HG03175 (cell line): ENCODE measurements around the gene CES1.
"Not testable (repeated sequence)": the region's sequence is repeated elsewhere in the genome, so short reads cannot be mapped to it uniquely, and the experiment has no call there.

Experiments used
- ATAC-seq: cut with Tn5 transposase; IDR thresholded peaks from one replicate; pipeline ENCODE4 v1.9.1; 2021; ENCODE audit warnings: mild to moderate bottlenecking, moderate library complexity; ENCODE audit not compliant: unreplicated experiment

The CES1 gene

GRCh38 chr16:55832425-55832772, 497 bp downstream of the CES1 start:
- ATAC-seq = no peak

DNA sequence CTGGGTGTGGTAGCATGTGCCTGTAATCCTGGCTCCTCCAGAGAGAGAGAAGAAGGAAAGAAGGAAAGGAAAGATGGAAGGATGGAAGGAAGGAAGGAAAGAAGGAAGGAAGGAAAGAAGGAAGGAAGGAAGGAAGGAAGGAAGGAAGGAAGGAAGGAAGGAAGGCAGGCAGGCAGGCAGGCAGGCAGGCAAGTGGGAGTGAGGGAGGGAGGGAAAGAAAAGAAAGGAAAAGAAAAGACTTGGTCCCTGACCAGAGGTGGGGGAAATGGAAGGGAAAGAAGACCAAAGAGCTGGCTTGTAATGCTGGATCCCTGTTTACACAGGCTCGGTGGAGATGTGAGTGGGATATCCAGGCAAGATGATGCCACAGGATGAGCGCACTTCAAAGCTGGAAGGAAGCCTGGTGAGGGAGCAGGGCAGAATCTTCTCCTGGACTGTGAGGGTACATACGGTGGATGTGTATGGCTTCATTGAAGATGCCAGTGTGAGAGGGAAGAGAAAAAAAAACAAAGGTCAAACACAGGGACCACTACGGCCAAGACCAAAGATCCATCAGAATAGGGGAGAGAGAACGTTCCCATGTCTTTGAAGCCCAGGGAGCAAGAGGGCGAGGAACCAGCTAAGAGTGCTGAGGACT, 2.1 kb downstream of the CES1 start:
- ATAC-seq = no peak

DNA sequence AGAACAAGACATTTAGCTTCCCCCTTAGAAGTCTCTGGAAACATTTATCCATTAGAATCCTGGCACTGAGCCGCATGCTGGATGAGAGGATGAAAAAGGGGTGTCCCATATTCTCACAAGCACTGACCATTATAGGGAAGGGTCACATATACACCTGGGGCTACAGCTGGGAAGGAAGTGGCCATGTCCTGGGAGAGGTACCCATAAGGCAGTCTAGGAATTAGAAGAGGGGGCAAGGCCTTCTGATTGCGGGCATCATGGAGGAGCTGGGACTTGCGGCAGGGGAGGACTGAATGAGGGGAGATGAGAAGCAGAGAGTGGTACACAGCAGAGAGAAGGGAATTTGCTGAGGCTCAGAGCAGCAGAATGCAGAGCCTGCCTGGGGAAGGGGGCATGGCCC, 3.7 kb downstream of the CES1 start:
- ATAC-seq = not testable (repeated sequence)

- no peak for ATAC-seq
Measured at GRCh38 chr16:55828680-55829079, 4.2 kb downstream of the CES1 start.

DNA sequence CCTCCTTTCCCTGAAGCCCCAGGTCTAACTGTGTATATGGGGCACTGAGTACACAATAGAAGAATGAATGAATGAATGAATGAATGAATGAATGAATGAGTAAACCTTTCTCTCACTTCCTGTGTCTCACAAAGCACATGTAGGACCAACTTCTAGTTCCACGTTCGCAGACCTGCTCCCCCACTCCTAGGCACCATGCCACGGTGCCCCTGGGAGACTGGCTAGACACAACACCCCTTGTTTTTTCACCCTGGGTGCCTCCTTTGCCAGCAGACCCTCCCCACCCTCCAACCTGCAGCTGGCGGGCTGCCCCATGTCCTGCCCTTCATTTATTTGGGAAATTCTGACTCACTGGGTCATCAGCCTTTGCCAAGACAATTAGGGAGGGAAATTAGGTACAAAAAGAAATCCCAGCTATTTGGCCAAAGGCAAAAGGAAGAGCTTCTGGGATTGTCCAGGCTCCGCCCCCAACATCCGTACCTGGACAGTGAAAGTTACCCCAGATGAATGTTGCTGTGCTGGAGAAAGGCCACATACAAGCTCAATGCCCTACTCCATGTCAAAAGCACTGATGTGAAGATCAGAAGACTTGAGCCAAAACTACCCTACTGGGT, 7.7 kb downstream of the CES1 start:
- no peak for ATAC-seq

GRCh38 chr16:55824473-55825000, 8.4 kb downstream of the CES1 start:
- ATAC-seq = no peak

DNA sequence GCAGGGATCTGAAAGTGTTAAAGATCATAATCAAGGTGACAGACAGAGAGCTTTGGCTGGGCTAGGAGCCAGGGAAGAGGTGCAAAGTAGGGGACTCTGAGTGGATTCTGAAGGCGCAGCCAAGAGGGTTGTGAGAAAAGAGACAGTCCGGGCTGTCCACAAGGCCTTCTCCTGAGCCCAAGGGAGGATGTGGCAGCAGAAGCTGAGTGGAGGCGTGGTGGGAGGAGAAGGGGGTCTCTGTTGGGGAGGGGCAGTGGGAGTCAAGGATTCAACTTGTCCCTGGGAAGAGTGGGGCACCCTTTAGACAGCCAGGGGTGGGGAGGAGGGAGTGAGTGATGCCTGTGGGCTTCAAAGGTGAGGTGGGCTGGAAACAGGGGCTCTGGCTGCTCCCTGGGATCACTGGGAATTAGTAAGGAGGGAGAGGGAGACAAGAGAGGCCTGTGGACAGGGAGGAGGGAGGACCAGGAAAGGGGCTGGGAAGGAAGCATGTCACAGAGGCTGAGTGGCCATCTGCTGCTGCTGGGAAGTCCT, 10.6 kb downstream of the CES1 start:
- no peak for ATAC-seq

GRCh38 chr16:55821210-55821609, 11.7 kb downstream of the CES1 start:
- ATAC-seq = no peak

- no peak for ATAC-seq
Measured at GRCh38 chr16:55820615-55821014, 12.3 kb downstream of the CES1 start.

DNA sequence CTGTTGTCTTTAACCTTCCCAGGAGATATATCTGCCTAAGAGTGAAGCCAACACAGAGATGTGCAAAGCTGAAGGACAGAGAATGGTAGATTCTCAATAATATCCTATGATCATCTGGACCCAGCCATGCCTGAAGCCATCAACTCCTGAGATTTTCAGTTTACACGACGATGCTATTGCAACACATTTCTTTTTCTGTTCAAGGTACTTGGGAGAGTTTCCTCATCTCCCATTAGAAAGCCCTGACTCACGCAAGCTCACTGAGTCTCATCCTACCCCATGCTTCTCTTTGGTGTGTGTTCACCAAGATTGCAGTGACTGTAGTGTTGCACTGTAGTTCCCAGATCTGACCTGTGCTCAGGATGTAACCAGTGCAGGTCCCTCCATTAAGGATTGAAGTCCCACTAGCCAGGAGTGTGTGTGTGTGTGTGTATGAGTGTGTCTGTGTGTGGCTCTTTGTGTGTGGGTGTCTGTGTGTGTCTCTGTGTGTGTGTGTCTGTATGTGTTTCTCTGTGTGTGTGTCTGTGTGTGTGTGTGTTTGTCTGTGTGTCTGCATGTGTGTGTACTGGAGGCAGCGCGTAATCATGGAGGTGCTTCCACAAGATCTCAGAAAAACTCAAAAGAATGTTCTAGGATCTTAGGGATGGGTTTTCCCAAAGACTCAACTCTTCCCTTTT, 15.5 kb downstream of the CES1 start:
- no peak for ATAC-seq

GRCh38 chr16:55816222-55816621, 16.7 kb downstream of the CES1 start:
- ATAC-seq = not testable (repeated sequence)

DNA sequence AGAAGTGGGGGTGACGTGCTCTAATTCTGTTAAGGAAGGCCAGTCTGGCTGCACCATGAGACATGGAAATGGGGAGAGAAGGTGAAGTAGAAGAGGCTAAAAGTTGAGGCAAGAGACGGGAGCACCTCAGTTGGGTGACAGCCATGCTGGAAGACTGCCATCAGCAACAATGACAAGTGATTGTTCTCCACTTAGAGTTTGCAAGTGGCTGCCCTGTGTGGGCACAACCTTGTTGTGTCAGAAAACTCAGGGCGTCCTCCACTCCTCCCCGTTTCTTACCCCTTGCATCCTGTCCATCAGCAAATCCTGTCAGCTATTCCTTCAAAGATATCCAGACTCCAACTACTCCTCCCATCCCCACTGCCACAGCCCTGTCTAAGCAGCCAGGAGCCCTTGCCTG, 17.6 kb downstream of the CES1 start:
- no peak for ATAC-seq

GRCh38 chr16:55814174-55814573, 18.7 kb downstream of the CES1 start:
- ATAC-seq = not testable (repeated sequence)

DNA sequence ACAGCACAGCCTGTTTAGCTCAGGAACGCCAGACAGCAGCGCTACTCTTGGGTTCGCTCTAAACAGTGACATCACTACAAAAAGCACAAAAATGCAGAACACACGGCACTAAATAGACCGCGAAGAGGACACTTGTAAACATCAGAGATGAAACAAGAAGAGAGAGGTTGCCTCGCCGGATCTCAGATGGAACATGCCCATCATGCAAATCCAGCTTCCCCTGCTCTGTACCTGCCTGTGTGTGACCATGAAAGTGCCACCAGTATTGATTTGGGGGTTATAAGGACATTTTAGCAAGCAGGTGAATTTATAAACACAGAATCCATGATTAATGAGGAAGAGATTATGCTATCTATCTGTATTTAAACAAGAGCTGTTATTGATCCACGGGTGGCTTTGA, 19.2 kb downstream of the CES1 start:
- ATAC-seq = not testable (repeated sequence)

- no peak for ATAC-seq
Measured at GRCh38 chr16:55812951-55813350, 19.9 kb downstream of the CES1 start.

DNA sequence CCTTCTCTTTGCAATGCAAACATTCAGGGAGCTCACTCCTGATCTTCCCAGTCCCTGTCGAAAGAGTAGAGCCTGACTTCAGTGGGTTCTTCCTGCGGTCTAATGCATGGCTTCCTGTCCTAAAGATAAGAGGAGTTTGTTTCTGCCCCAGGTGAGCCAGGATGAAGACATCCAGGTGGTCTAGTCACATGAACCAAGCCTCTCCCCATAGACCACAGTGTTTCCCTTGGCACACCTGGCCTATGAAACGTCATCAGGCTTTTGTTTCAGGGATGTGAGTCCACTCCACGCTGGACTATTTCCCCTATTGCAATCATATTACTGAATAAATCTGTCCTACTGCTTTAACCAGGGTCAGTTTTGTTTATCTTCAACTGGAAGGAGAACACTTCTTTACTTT, 21.1 kb downstream of the CES1 start:
- ATAC-seq = no peak

DNA sequence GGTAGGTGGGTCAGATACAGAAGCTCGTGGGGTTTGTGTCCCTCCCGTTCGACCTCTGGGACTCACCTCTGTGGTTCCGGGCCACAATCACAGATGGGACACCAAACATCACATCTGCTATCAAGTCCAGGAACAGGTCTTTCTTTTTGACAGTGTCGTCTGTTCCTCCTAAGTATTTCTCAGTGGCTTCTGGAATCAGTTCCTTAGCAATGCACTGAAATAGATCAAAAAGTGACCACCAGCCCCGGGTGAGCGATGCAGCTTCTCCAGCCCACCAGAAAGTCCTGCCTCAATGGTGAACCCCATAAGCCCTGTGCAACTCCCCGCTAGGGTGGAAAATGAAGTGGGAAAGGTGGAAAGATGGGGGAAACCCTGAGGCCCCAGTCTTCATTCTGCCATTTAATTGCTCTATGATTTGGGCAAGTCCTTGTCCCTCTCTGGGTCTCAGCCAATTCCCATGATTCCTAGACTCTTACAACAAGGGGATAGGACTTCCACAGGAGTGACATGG, 22.4 kb downstream of the CES1 start:
- no peak for ATAC-seq

DNA sequence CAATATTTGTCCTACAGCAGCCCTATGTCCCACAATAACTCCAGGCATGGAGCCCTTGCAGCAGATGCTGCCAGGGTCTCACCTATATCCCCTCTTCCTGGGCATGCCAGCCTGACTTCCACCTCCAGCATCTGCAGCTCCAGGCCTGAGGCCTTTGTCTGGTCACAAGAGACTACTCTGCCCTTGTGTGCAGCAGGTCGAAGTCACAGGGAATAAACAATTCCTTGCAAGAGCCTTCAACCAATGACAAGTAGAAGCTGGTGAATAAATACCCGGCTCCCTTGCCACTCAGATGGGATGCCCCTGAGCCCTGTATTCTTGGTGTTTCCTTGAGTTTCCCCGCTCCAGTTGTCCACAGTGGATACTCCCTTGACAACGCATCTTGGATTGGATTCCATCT, 23.0 kb downstream of the CES1 start:
- no peak for ATAC-seq

DNA sequence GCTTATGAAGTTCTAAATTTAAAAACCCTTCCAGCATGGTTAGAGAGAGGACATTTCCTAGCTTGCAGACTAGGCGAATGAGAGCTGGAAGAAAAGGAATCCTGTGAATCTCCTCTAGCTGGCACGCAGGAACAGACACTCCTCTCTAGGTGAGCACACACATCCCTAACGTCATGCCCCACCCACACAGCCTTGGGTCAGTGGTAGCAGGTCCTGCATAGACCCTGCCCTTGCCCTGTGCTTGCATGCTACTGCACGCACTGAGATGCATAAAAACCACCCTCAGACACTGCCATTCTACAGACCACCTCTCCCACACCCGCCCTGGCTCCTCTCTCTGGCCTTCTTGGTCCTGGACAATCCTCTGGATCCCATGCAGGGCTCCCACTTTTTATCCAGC, 23.5 kb downstream of the CES1 start:
- no peak for ATAC-seq

DNA sequence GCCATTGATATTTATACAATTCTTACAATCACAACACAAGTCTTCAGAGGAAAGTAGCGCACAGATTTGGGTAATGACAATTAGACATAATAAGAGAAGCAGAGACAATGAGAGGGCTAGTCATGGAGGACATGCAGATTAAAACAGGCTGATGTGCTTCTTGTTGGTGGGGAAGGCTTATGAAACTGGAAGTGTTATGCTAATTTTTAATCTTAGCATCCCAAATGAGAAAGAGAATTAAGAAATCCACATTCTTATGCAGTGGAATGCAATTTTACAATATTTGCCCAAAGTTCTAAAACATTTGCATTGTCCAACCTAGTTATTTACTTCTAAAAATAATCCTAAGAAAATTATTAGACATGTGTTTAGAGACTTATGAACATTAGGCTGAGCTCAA, 24.6 kb downstream of the CES1 start:
- ATAC-seq = not testable (repeated sequence)

DNA sequence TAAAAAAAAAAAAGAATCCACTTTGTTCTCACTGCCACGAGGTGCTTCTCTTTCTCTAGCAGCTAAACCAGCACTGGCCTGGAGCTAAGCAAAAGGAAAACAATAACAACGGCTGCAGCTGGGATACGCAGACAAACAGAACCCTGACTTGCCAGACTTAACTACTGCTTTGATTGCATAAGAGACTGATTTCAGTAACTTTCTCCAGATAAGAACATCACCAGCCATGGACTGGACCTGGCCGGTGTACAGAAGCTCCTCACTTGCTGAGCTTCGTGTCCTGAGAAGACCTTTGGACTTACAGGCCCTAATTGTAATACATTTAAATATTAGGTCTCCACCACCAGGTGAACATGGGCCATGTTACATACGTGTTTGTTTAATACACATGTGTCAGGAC, 27.8 kb downstream of the CES1 start:
- not testable (repeated sequence) for ATAC-seq

GRCh38 chr16:55803681-55804080, 29.2 kb downstream of the CES1 start:
- not testable (repeated sequence) for ATAC-seq
